HG03575 (cell line): ENCODE data around the gene RYR2.

Experiments used
- ATAC-seq: cut with Tn5 transposase; IDR thresholded peaks from one replicate; pipeline ENCODE4 v1.9.1; 2021; ENCODE audit not compliant: unreplicated experiment, insufficient number of reproducible peaks, low FRiP score; ENCODE audit errors: extremely low read depth

RYR2 gene

DNA sequence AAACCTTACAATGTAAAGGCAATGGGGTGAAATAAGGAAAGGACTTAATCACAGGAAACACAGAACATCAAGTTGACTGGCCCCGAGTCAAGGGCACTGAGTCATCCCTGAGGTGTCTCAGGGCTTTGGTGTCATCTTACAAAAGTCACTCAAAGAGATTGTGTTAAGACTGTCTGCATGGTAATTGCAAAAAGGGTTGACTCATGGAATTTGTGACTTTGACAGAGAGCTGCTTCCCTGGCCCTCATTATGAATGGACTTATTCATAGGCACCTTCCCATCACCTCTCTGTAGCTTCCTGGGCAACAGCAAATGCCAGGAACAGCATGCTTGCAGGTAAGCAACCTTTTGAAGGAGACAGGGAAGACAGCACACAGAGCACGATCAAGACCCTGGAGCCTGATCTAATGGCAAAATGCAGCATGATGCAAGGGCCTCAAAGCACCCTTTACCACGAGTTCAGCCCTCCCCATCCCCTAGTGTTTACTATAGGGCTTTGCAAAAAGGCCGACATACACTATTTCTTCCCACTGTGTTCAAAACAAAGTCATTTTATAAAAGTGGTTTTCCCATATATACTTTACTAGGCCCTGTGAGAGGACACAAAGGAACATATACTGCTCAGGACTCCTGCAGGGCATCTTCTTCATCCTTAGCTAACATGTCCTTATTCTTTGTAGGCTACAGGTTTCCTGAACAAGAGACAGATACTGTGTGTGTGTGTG is 831.7 kb downstream of the RYR2 start:
- no peak for ATAC-seq

GRCh38 chr1:237875291-237875690 is 833.3 kb downstream of the RYR2 start:
- no peak for ATAC-seq

GRCh38 chr1:237877631-237878030 is 835.6 kb downstream of the RYR2 start:
- ATAC-seq, result no peak

DNA sequence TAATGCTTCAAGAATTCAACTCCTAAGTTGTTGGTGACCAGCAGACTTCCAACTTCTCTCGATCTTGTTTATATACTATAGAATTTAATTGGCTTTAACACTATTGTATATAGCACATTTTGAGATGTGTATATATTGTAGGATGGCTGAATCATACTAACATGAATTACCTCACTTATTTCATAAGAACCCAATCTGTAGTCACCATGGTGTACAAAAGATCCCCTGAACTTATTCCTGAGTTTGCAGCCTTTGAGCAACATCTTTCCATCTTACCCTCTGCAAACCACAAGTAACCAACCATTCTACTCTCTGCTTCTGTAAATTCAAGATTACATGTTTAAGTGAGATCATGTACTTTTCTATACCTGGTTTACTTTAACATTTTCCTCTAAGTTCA is 836.4 kb downstream of the RYR2 start:
- no peak for ATAC-seq

DNA sequence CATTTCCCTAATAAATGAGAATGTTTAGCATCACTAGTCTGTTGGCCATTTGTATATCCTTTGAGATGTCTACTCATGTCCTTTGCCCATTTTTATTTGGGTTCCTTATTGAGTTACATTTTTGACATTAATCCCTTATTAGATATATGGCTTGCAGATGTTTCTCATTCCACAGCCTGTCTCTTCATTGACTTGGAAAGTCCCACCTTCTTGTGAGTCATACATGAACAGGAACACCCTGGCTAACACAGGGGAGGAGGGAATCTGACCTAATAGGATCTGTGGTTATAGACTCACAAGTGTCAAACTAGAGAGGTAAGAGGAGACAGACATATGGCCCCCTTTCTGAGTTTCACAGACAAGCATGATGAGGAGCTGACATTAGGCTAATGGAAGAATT is 837.2 kb downstream of the RYR2 start:
- no peak for ATAC-seq
